NT2/D1 (cell line): ENCODE measurements around the gene GNAI1.

Experiments used
- SUZ12 ChIP-seq: IDR thresholded peaks from 2 replicates; pipeline ENCODE4 v1.6.1; 2011; ENCODE audit not compliant: insufficient read length, insufficient read depth; ENCODE audit errors: extremely low read depth
- YY1 ChIP-seq: IDR thresholded peaks from 2 replicates; pipeline ENCODE4 v1.6.1; 2011; ENCODE audit not compliant: insufficient read length, insufficient read depth
- ZNF274 ChIP-seq: IDR thresholded peaks from 2 replicates; pipeline ENCODE4 v1.6.1; 2011; ENCODE audit warnings: mild to moderate bottlenecking, low read depth, low read length

GRCh38 chr7:80097756-80098155 is 36.9 kb upstream of the GNAI1 start:
- TF ChIP-seq SUZ12 (no peak), YY1 (no peak), ZNF274 (no peak)
